ENCODE measurements around the gene DDX60.

The DDX60 gene

GRCh38 chr4:168197926-168198325, 120.6 kb downstream of the DDX60 start:
- Histone ChIP-seq H3K4me2 (ENCODE audit: low read length) (no peak overlapping the region), H2AFZ (no peak overlapping the region), H3K4me3 (ENCODE audit: low read depth, low read length) (no peak overlapping the region), H3K36me3 (ENCODE audit: control insufficient read depth, insufficient read depth, low read length) (no peaks in the 10 kb centered on the region), H3K27me3 (ENCODE audit: control insufficient read depth, insufficient read depth, low read length) (no peaks in the 10 kb centered on the region), H3K79me2 (no peaks in the 10 kb centered on the region), H3K27ac (no peak overlapping the region), H3K9ac (no peak overlapping the region), H3K9me3 (ENCODE audit: control insufficient read depth, low read length) (peaks cover 5% of the 10 kb centered on the region), H3K4me1 (no peaks in the 10 kb centered on the region)
- TF ChIP-seq CTCF (IDR thresholded peaks at IDR 0.05), result no peak

- no peak overlapping the region for H3K4me3 ChIP-seq (ENCODE audit: low read depth, low read length)
- H3K36me3 ChIP-seq (ENCODE audit: control insufficient read depth, insufficient read depth, low read length), result no peaks in the 10 kb centered on the region
- no peaks in the 10 kb centered on the region for H3K4me1 ChIP-seq
- no peak overlapping the region for H2AFZ ChIP-seq
- no peak overlapping the region for H3K9ac ChIP-seq
- no peaks in the 10 kb centered on the region for H3K79me2 ChIP-seq
- no peaks in the 10 kb centered on the region for H3K27me3 ChIP-seq (ENCODE audit: control insufficient read depth, insufficient read depth, low read length)
- no peaks in the 10 kb centered on the region for H3K9me3 ChIP-seq (ENCODE audit: control insufficient read depth, low read length)
- H3K4me2 ChIP-seq (ENCODE audit: low read length), result no peak overlapping the region
- no peak for TF ChIP-seq CTCF (IDR thresholded peaks at IDR 0.05)
- no peak overlapping the region for H3K27ac ChIP-seq
Observed at GRCh38 chr4:168188754-168189153, 129.8 kb downstream of the DDX60 start.

DNA sequence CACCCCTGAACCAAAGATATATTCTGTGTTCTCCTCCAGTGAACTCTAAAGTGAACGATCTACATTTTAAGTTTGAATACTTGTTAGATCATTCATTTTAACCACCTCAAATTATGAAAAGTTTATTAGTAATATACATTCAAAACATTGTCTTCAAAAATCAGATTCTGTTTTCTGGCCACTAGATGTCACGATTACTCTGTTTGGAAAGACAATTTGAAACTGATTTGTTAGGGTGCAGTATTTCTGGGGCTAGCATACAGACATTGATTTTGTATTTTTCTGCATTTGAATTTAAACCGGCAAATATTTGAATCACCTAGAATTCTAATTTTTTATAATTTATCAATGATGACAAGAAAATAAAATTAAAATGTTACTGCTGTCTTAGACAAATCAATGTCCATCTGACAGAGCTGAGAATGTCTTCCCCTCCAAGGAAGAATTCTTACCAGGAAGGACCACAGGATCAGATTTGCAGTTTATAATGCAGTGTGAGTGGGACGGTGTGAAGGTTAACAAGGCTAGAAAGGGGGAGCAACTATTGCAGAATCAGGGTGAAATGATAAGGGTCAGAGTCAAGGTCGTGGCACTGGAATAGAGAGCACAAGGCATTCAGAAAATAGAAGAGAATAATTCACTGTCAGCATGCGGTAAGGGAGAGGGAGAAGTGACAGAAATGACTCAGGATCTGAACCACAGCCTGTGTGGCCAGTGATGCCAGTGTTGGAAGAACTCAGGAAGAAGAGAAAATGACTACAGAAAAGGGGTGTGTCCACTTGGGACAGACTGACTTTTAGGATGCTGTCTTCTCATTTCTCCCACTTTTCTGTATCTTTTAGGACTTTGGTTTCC, 134.6 kb downstream of the DDX60 start:
- H3K36me3 ChIP-seq (ENCODE audit: control insufficient read depth, insufficient read depth, low read length), result no peaks in the 10 kb centered on the region
- H3K4me2 ChIP-seq (ENCODE audit: low read length), result no peak overlapping the region
- no peak overlapping the region for H3K27ac ChIP-seq
- H3K27me3 ChIP-seq (ENCODE audit: control insufficient read depth, insufficient read depth, low read length), result no peaks in the 10 kb centered on the region
- no peak overlapping the region for H3K9ac ChIP-seq
- H2AFZ ChIP-seq, result no peak overlapping the region
- H3K9me3 ChIP-seq (ENCODE audit: control insufficient read depth, low read length), result no peaks in the 10 kb centered on the region
- H3K4me3 ChIP-seq (ENCODE audit: low read depth, low read length), result no peak overlapping the region
- no peaks in the 10 kb centered on the region for H3K79me2 ChIP-seq
- no peaks in the 10 kb centered on the region for H3K4me1 ChIP-seq
- TF ChIP-seq CTCF (IDR thresholded peaks at IDR 0.05), result peak; percentile 24

DNA sequence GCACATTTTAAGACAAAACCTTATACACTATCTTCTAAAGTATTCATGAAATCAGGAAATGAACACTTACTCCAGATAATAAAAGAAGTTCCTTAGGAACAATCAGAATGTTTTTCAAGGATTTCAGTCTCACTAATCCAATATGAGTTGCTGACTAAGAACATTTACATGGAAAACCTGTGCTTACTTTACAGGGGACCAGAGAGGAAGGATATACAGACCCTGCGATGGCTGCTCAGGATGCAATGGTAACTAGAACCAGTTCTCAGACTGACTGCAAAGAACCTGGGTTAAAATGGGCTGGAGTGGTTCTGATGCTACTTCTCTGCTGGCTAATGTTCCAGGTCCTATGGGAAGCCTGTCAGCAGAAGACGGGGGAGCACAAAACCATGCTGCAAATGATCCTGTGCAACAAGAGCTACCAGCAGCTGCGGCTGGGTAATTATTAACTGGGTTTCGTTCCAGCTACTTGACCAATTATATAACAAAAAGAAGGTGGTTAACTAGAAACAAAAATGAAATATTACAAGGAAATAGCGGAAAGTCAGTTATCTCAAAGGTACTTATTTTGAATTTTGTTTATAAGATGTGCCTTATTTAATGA, 140.9 kb downstream of the DDX60 start:
- H3K4me2 ChIP-seq (ENCODE audit: low read length), result no peak overlapping the region
- TF ChIP-seq CTCF (IDR thresholded peaks at IDR 0.05), result no peak
- no peaks in the 10 kb centered on the region for H3K36me3 ChIP-seq (ENCODE audit: control insufficient read depth, insufficient read depth, low read length)
- H3K27me3 ChIP-seq (ENCODE audit: control insufficient read depth, insufficient read depth, low read length), result no peaks in the 10 kb centered on the region
- H3K4me3 ChIP-seq (ENCODE audit: low read depth, low read length), result no peak overlapping the region
- H3K27ac ChIP-seq, result no peak overlapping the region
- H3K9ac ChIP-seq, result no peak overlapping the region
- no peaks in the 10 kb centered on the region for H3K4me1 ChIP-seq
- H3K79me2 ChIP-seq, result no peaks in the 10 kb centered on the region
- H3K9me3 ChIP-seq (ENCODE audit: control insufficient read depth, low read length), result no peaks in the 10 kb centered on the region
- no peak overlapping the region for H2AFZ ChIP-seq
